Panc1 (cell line): ENCODE data around the gene SGIP1. TPM values are rescaled to one million over a fixed set of nuclear protein-coding genes. Genes with fewer than 3 reads are reported as not detected.

ENCODE experiments used
- ATAC-seq: fragments of 200-7000 bp; cut with Tn5 transposase; 2 replicates; pipeline ENCODE4 v1.9.1; 2020; ENCODE audit warnings: mild to moderate bottlenecking, moderate library complexity
- BruUV-seq: library from RNA; stranded (reverse); fragments of 400-500 nt; replicated peaks from 2 replicates; lab custom pipeline; 2021; lab: Mats Ljungman, UMichigan
- CTCF ChIA-PET: fragments of 300-600 bp; sonication (Branson Sonifier 250); formaldehyde crosslinking; loops from one replicate; lab custom pipeline; 2022; ENCODE audit warnings: antibody characterized with exemption; lab: Charles Lee
- POLR2A ChIA-PET: fragments of 300-600 bp; sonication (Branson Sonifier 250); formaldehyde crosslinking; loops from one replicate; lab custom pipeline; 2022; ENCODE audit warnings: antibody characterized with exemption; lab: Charles Lee
- DNase-seq: peaks from one replicate; pipeline ENCODE4 v3.0.0-alpha.2; 2010; ENCODE audit warnings: low read depth, low spot score
- H3K27ac ChIP-seq: 2 replicates; pipeline ENCODE4 v1.5.1; 2011; ENCODE audit warnings: mild to moderate bottlenecking, low read length, inconsistent platforms
- H3K27me3 ChIP-seq: fragments of 200-500 bp; sonication (Bioruptor generic); 2 replicates; pipeline ENCODE4 v1.6.0; 2014; ENCODE audit warnings: low read length, inconsistent platforms; ENCODE audit not compliant: control insufficient read depth, insufficient read depth
- H3K36me3 ChIP-seq: fragments of 200-500 bp; sonication (Bioruptor generic); 2 replicates; pipeline ENCODE4 v1.5.1; 2014; ENCODE audit warnings: inconsistent platforms, mild to moderate bottlenecking, low read length, moderate library complexity; ENCODE audit not compliant: control insufficient read depth, insufficient read depth
- H3K4me1 ChIP-seq: 2 replicates; pipeline ENCODE4 v1.5.1; 2011; ENCODE audit warnings: inconsistent platforms, mild to moderate bottlenecking, low read length, moderate library complexity; ENCODE audit not compliant: control insufficient read depth, insufficient read depth
- H3K4me3 ChIP-seq, 2 experiments: 2 replicates each; pipeline ENCODE4 v1.5.1; 2011 to 2012; ENCODE audit warnings: low read depth in 2 of 2, low read length in 2 of 2, mild to moderate bottlenecking in 2 of 2, inconsistent platforms in 1 of 2, moderate library complexity in 1 of 2
- H3K9me3 ChIP-seq: fragments of 200-500 bp; sonication (Bioruptor generic); 2 replicates; pipeline ENCODE4 v1.5.1; 2014; ENCODE audit warnings: low read depth, mild to moderate bottlenecking, inconsistent platforms, low read length, moderate library complexity; ENCODE audit not compliant: control insufficient read depth, insufficient read depth
- CTCF ChIP-seq: fragments of 450-650 bp; IDR thresholded peaks from 2 replicates; pipeline ENCODE4 v1.5.1; 2017; ENCODE audit warnings: mild to moderate bottlenecking
- POLR2AphosphoS5 ChIP-seq: IDR thresholded peaks from 2 replicates; pipeline ENCODE4 v1.6.1; 2012; ENCODE audit warnings: mild to moderate bottlenecking, low read depth, low read length, moderate library complexity
- REST ChIP-seq, 2 experiments: IDR thresholded peaks; 2 replicates each; pipeline ENCODE4 v1.6.1; 2011 to 2012; ENCODE audit warnings: low read depth in 2 of 2, control low read depth in 1 of 2, low read length in 1 of 2, mild to moderate bottlenecking in 1 of 2, moderate library complexity in 1 of 2; ENCODE audit not compliant: insufficient read depth in 1 of 2
- SIN3A ChIP-seq: IDR thresholded peaks from 2 replicates; pipeline ENCODE4 v1.6.1; 2012; ENCODE audit warnings: low read depth, mild to moderate bottlenecking, low read length, moderate library complexity, borderline replicate concordance; ENCODE audit not compliant: insufficient read depth
- TCF7L2 ChIP-seq: IDR thresholded peaks from 2 replicates; pipeline ENCODE4 v1.6.1; 2011; ENCODE audit warnings: mild to moderate bottlenecking, low read depth, low read length, inconsistent platforms
- in situ Hi-C: cut with HindIII; loops from 2 replicates; pipeline ENCODE4 v1.10.0; 2016; ENCODE audit warnings: low sequenced_read_pairs, low pct_unique_long_range_greater_than_20kb
- intact Hi-C: fragments of 100-400 bp; cut with micrococcal nuclease; formaldehyde crosslinking; loops from one replicate; pipeline ENCODE4 v1.10.0; 2022; ENCODE audit not compliant: unreplicated experiment
- total RNA-seq: library from RNA; stranded (reverse); gene quantifications from one replicate; pipeline ENCODE4 v1.2.1, GENCODE V29; 2021; ENCODE audit not compliant: unreplicated experiment

SGIP1 gene
- total RNA-seq, 1 experiment from 2014 or later: 1.6 TPM

GRCh38 chr1:66511118-66511517, 22.8 kb upstream of the SGIP1 start:
- Histone ChIP-seq H3K4me3 (no peak overlapping the region), H3K36me3 (no peaks in the 10 kb centered on the region), H3K27me3 (no peaks in the 10 kb centered on the region), H3K27ac (no peak overlapping the region), H3K4me1 (no peaks in the 10 kb centered on the region), H3K9me3 (no peaks in the 10 kb centered on the region)
- ChIA-PET CTCF (no interaction called here), POLR2A (no interaction called here)
- in situ Hi-C loops: no loop called here
- TF ChIP-seq TCF7L2: no peak
- no peak for TF ChIP-seq REST (IDR thresholded peaks at IDR 0.05; ENCODE audit: insufficient read depth in 1 of 2, low read depth in 2 of 2, low read length in 1 of 2)
- no peak for TF ChIP-seq POLR2AphosphoS5
- no peak for TF ChIP-seq SIN3A
- no peak for TF ChIP-seq CTCF
- no peak for ATAC-seq
- DNase-seq: no peak
- no TSS peak for BruUV-seq
- intact Hi-C loops: no loop called here

GRCh38 chr1:66517959-66518358, 16.0 kb upstream of the SGIP1 start:
- intact Hi-C loops: no loop called here
- Histone ChIP-seq H3K4me3 (no peak overlapping the region), H3K27me3 (no peaks in the 10 kb centered on the region), H3K4me1 (no peaks in the 10 kb centered on the region), H3K9me3 (no peaks in the 10 kb centered on the region), H3K36me3 (no peaks in the 10 kb centered on the region), H3K27ac (no peak overlapping the region)
- ChIA-PET CTCF (no interaction called here), POLR2A (no interaction called here)
- no peak for DNase-seq
- no TSS peak for BruUV-seq
- ATAC-seq: no peak
- no peak for TF ChIP-seq TCF7L2
- no peak for TF ChIP-seq CTCF
- no peak for TF ChIP-seq SIN3A
- no peak for TF ChIP-seq POLR2AphosphoS5
- no peak for TF ChIP-seq REST (IDR thresholded peaks at IDR 0.05; ENCODE audit: insufficient read depth in 1 of 2, low read depth in 2 of 2, low read length in 1 of 2)
- in situ Hi-C loops: no loop called here
